Activated T-cell treated with anti-CD3 and anti-CD28 coated beads for 24 hours (primary cell): ENCODE results near the gene NEB.
"Not testable (repeated sequence)": the region's sequence is repeated elsewhere in the genome, so short reads cannot be mapped to it uniquely, and the experiment has no call there.

Experiments
- DNase-seq: peaks from one replicate; pipeline ENCODE4 v3.0.0-alpha.2; 2020; ENCODE audit warnings: low read depth

Gene NEB

GRCh38 chr2:151611351-151611750, 122.9 kb downstream of the NEB start:
- no peak for DNase-seq

- no peak for DNase-seq
Observed at GRCh38 chr2:151610310-151610709, 124.0 kb downstream of the NEB start.

DNA sequence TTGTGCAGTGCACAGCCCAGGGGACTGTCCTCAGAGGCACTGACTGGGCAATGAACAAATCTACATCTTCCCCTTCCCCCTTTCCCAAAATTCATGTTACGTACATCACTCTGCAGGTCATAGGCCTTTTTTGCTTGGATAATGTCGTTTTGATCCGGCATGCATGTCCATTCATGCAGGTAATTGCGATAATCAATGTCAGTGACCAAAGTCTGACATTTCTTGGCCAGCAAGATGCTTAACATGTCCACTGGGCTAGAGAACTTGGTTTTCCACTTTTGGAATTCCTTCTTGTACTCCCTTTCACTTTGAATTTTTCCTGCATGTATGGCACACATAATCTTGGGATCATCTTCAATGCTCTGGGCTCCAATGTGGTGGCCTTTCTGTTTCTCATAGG, 124.6 kb downstream of the NEB start:
- no peak for DNase-seq

GRCh38 chr2:151607459-151608424, 126.5 kb downstream of the NEB start:
- DNase-seq = not testable (repeated sequence)

DNA sequence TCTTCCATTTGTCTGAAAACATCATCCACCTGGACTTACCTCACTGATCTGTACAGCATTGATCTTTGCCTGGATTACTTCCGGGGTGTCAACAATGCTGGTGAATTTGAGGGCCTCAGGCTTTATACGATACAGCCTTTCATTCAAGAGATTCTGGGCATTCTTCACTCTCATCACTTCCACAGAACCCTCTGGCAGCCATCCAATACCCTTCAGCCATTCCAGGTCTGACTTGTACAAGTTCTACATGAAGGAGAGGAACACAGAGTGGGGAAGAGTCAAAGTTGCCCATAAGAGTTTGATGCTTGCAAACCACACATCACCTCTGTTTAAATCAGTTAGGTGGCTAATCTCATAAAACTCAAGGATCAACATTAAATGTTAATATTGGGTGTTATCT, 130.7 kb downstream of the NEB start:
- not testable (repeated sequence) for DNase-seq

GRCh38 chr2:151602402-151602801, 131.9 kb downstream of the NEB start:
- not testable (repeated sequence) for DNase-seq

DNA sequence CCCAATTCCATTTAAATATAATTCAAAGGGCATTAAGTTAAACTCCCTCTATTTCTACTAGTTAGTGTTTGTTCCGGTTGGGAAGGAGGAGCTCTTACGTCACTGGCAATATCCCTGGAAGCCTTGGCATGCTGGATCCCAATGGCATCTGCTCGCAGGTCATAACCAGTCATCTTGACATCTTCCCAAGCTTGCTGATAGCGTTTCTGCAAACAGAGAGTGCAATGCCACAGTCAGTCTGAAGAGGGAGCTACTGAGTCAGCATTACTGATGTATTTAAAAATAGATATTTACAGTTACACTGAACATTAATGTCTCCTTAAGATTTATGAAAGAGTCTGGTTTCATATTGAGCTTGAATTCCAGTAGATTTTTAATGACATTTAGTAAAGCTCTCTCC, 132.5 kb downstream of the NEB start:
- not testable (repeated sequence) for DNase-seq

GRCh38 chr2:151596903-151597608, 137.2 kb downstream of the NEB start:
- DNase-seq = not testable (repeated sequence)

DNA sequence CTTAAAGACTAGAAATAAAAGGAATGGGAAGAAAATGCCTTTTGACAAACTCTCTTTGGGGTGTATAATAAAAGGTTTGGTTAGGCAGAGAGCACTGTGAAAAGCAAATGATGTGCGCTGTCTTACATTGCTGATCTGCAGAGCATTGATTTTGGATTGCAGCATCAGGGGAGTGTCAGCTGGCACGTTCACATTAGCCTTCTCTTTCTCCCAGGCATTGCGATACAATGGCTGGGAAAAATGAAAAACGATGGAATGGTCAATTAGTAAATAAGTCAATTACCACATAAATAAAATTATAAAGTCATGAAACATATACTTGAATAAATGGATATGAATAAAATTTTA, 142.4 kb downstream of the NEB start:
- not testable (repeated sequence) for DNase-seq

DNA sequence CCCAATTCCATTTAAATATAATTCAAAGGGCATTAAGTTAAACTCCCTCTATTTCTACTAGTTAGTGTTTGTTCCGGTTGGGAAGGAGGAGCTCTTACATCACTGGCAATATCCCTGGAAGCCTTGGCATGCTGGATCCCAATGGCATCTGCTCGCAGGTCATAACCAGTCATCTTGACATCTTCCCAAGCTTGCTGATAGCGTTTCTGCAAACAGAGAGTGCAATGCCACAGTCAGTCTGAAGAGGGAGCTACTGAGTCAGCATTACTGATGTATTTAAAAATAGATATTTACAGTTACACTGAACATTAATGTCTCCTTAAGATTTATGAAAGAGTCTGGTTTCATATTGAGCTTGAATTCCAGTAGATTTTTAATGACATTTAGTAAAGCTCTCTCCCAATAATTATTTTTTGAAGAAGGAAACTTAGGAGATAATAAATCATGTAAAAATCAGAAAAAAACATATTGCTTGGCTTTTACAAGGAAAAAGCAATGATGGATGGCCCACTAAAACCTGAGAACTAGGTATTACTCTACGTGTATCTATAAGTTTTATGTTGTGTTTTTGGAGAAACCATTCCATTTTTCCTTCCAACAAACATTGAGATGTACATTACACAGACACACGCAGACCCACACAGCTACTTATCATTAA, 142.9 kb downstream of the NEB start:
- DNase-seq = not testable (repeated sequence)

DNA sequence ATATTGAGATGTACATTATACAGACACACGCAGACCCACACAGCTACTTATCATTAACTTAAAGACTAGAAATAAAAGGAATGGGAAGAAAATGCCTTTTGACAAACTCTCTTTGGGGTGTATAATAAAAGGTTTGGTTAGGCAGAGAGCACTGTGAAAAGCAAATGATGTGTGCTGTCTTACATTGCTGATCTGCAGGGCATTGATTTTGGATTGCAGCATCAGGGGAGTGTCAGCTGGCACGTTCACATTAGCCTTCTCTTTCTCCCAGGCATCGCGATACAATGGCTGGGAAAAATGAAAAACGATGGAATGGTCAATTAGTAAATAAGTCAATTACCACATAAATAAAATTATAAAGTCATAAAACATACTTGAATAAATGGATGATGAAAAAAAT, 153.0 kb downstream of the NEB start:
- not testable (repeated sequence) for DNase-seq

GRCh38 chr2:151580697-151581096, 153.6 kb downstream of the NEB start:
- DNase-seq = not testable (repeated sequence)

GRCh38 chr2:151577116-151577515, 157.2 kb downstream of the NEB start:
- DNase-seq = no peak

- no peak for DNase-seq
Observed at GRCh38 chr2:151576080-151576479, 158.2 kb downstream of the NEB start.

- DNase-seq = no peak
Observed at GRCh38 chr2:151575338-151575737, 158.9 kb downstream of the NEB start.

GRCh38 chr2:151570191-151570590, 164.1 kb downstream of the NEB start:
- DNase-seq = no peak

DNA sequence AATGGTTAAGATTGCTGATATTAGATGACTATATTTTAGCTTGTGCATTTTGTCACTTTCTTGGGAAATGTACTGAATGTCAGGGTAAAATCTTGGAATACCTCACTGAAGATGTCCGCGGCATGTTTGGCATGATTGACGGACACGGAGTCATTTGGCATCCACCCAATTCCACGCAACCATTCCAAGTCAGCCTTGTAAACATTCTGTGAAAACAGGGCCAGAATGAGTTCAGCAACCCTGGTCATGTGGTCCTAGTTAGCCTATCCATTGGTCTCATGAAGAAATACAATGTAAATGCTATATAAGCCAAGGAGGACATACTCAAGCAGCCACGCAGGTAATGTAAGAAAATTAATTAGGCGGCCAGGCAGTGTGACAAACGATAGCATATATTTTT, 165.1 kb downstream of the NEB start:
- DNase-seq = no peak

DNA sequence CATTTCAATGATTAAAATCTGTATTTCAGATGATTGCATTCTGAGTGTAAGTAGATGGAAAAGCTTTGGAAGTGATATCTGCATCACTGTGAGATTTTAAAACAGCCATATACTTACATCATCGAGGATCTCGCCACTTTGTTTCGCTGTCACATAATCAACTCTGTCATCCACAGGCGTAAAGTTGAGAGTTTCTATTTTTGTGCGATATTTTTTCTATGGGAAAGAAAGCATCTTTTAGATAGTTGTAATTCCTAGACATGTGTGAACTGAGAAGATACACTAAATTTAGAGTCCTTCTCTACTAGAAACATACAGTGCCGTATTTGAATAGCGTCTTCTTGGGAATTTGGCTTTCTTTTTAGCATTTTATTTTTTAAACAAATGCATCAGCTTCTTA, 165.8 kb downstream of the NEB start:
- no peak for DNase-seq

- no peak for DNase-seq
Observed at GRCh38 chr2:151567006-151567405, 167.3 kb downstream of the NEB start.

GRCh38 chr2:151562398-151562797, 171.9 kb downstream of the NEB start:
- no peak for DNase-seq

DNA sequence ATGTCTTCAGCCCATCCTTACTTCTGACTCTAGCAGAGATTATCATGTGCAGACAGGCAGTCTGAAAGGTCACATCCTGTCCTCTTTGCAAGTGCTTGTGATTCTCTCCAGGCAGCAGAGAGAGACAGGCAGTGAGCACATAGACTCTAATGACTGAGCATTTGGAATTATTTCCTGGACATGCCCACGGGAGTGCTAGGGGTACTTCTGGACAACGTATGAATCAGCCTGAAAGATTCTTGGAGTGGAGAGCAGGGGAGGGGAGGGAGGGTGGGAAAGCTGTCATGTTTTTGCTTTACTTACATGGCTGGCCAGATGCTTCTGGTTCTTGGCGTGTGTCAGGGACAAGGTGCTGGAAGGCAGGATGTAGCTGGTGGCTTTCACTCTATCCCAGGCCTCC, 174.0 kb downstream of the NEB start:
- no peak for DNase-seq

DNA sequence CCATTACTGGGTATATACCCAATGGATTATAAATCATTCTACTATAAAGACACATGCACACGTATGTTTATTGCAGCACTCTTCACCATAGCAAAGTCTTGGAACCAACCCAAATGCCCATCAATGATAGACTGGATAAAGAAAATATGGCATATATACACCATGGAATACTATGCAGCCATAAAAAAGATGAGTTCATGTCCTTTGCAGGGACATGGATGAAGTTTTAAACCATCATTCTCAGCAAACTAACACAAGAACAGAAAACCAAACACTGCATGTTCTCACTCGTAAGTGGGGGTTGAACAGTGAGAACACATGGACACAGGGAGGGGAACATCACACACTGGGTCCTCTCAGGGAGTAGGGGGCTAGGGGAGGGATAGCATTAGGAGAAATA, 174.8 kb downstream of the NEB start:
- DNase-seq = not testable (repeated sequence)

DNA sequence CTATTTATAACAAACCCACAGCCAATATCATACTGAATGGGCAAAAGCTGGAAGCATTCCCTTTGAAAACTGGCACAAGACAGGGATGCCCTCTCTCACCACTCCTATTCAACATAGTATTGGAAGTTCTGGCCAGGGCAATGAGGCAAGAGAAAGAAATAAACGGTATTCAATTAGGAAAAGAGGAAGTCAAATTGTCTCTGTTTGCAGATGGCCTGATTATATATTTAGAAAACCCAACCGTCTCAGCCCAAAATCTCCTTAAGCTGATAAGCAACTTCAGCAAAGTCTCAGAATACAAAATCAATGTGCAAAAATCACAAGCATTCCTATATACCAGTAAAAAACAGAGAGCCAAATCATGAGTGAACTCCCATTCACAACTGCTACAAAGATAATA, 176.4 kb downstream of the NEB start:
- not testable (repeated sequence) for DNase-seq
